Measurements from ENCODE around the gene SP5.

- TF ChIP-seq POLR2A (IDR thresholded peaks at IDR 0.05; ENCODE audit: low read depth) (no peak), CTCF (IDR thresholded peaks at IDR 0.05) (no peak)
Measured at GRCh38 chr2:170710609-170710979, 4.5 kb upstream of the SP5 start.

All from esophagus muscularis mucosa (tissue), 3 donors.